Activated naive CD8-positive, alpha-beta T cell treated with anti-CD3 and anti-CD28 coated beads for 36 hours (primary cell): ENCODE data around the gene PTMS. TPM values are rescaled to one million over a fixed set of nuclear protein-coding genes. Genes with fewer than 3 reads are reported as not detected.
A peak's percentile ranks its signal among the peaks of the same experiment; 100 is the strongest.

Experiments used
- DNase-seq: peaks from one replicate; pipeline ENCODE4 v3.0.0; 2021
- H3K27ac Mint-ChIP-seq: one replicate; pipeline ENCODE4 v1.8.0; 2022; ENCODE audit warnings: mild to moderate bottlenecking, moderate library complexity, mixed read lengths
- H3K27me3 Mint-ChIP-seq: one replicate; pipeline ENCODE4 v1.8.0; 2022; ENCODE audit warnings: mild to moderate bottlenecking, mixed read lengths
- H3K36me3 Mint-ChIP-seq: one replicate; pipeline ENCODE4 v1.8.0; 2021; ENCODE audit warnings: mild to moderate bottlenecking, mixed read lengths
- H3K4me1 Mint-ChIP-seq: one replicate; pipeline ENCODE4 v1.8.0; 2021; ENCODE audit warnings: mixed read lengths
- H3K4me3 Mint-ChIP-seq: one replicate; pipeline ENCODE4 v1.8.0; 2022; ENCODE audit warnings: mild to moderate bottlenecking, moderate library complexity, mixed read lengths
- H3K9me3 Mint-ChIP-seq: one replicate; pipeline ENCODE4 v1.8.0; 2022; ENCODE audit warnings: mixed read lengths
- total RNA-seq, 2 experiments: library from RNA; stranded (reverse); gene quantifications; one replicate each; pipeline ENCODE4 v1.2.3, GENCODE V29; 2021

Gene PTMS
- total RNA-seq, 2 experiments from 2014 or later = 23.3 to 25.1 TPM

GRCh38 chr12:6764011-6764828 lies 1.9 kb upstream of the PTMS start:
- DNase-seq = peak; percentile 36
- Mint-ChIP-seq H3K36me3 (peaks cover 7% of the 10 kb centered on the region), H3K27me3 (peaks cover 69% of the 10 kb centered on the region), H3K9me3 (no peaks in the 10 kb centered on the region), H3K4me3 (peak overlapping the region; percentile 51), H3K4me1 (peaks cover 29% of the 10 kb centered on the region), H3K27ac (peak overlapping the region; percentile 53)

- no peak overlapping the region for H3K27ac Mint-ChIP-seq
- peaks cover 72% of the 10 kb centered on the region for H3K27me3 Mint-ChIP-seq
These were observed 1.0 kb upstream of the PTMS start for GRCh38 chr12:6765048-6765633.

GRCh38 chr12:6766651-6767349 lies 637 bp downstream of the PTMS start:
- H3K27me3 Mint-ChIP-seq = peaks cover 81% of the 10 kb centered on the region
- peaks cover 12% of the 10 kb centered on the region for H3K36me3 Mint-ChIP-seq
- H3K9me3 Mint-ChIP-seq = no peaks in the 10 kb centered on the region
- peak overlapping the region; percentile 85 for H3K4me3 Mint-ChIP-seq
- H3K27ac Mint-ChIP-seq = no peak overlapping the region
- peaks cover 39% of the 10 kb centered on the region for H3K4me1 Mint-ChIP-seq
- peak; percentile 66 for DNase-seq

More at GRCh38 chr12:6765048-6765633, 1.0 kb upstream of the PTMS start:
- H3K4me1 Mint-ChIP-seq = peaks cover 29% of the 10 kb centered on the region
- no peak for DNase-seq
- H3K9me3 Mint-ChIP-seq = no peaks in the 10 kb centered on the region
- peak overlapping the region; percentile 30 for H3K4me3 Mint-ChIP-seq
- peaks cover 10% of the 10 kb centered on the region for H3K36me3 Mint-ChIP-seq

GRCh38 chr12:6767353-6768319 lies 1.5 kb downstream of the PTMS start:
- Mint-ChIP-seq H3K4me3 (peak overlapping the region; percentile 85), H3K9me3 (no peaks in the 10 kb centered on the region), H3K4me1 (peaks cover 46% of the 10 kb centered on the region), H3K27me3 (peaks cover 78% of the 10 kb centered on the region), H3K27ac (no peak overlapping the region), H3K36me3 (peaks cover 12% of the 10 kb centered on the region)
- no peak for DNase-seq

GRCh38 chr12:6768437-6768914 lies 2.3 kb downstream of the PTMS start:
- Mint-ChIP-seq H3K27me3 (peaks cover 73% of the 10 kb centered on the region), H3K4me1 (peaks cover 53% of the 10 kb centered on the region), H3K9me3 (no peaks in the 10 kb centered on the region), H3K4me3 (no peak overlapping the region), H3K36me3 (peaks cover 15% of the 10 kb centered on the region), H3K27ac (no peak overlapping the region)
- no peak for DNase-seq

GRCh38 chr12:6768990-6769389 lies 2.8 kb downstream of the PTMS start:
- no peak for DNase-seq
- H3K27me3 Mint-ChIP-seq = peaks cover 68% of the 10 kb centered on the region
- no peak overlapping the region for H3K27ac Mint-ChIP-seq
- peaks cover 16% of the 10 kb centered on the region for H3K36me3 Mint-ChIP-seq
- no peak overlapping the region for H3K4me3 Mint-ChIP-seq
- no peaks in the 10 kb centered on the region for H3K9me3 Mint-ChIP-seq
- H3K4me1 Mint-ChIP-seq = peaks cover 54% of the 10 kb centered on the region

- peaks cover 68% of the 10 kb centered on the region for H3K27me3 Mint-ChIP-seq
- H3K4me3 Mint-ChIP-seq = peak overlapping the region; percentile 19
- peaks cover 54% of the 10 kb centered on the region for H3K4me1 Mint-ChIP-seq
- H3K27ac Mint-ChIP-seq = peak overlapping the region; percentile 19
- no peak for DNase-seq
- peaks cover 18% of the 10 kb centered on the region for H3K36me3 Mint-ChIP-seq
- no peaks in the 10 kb centered on the region for H3K9me3 Mint-ChIP-seq
These were observed 3.5 kb downstream of the PTMS start for GRCh38 chr12:6769666-6770065.

GRCh38 chr12:6770094-6770493 lies 3.9 kb downstream of the PTMS start:
- Mint-ChIP-seq H3K27me3 (peaks cover 66% of the 10 kb centered on the region), H3K4me3 (no peak overlapping the region), H3K4me1 (peaks cover 57% of the 10 kb centered on the region), H3K27ac (no peak overlapping the region), H3K36me3 (peaks cover 22% of the 10 kb centered on the region), H3K9me3 (no peaks in the 10 kb centered on the region)
- DNase-seq = no peak

- no peak for DNase-seq
- Mint-ChIP-seq H3K9me3 (no peaks in the 10 kb centered on the region), H3K27ac (no peak overlapping the region), H3K27me3 (peaks cover 63% of the 10 kb centered on the region), H3K4me3 (peak overlapping the region; percentile 12), H3K36me3 (peaks cover 27% of the 10 kb centered on the region), H3K4me1 (peaks cover 59% of the 10 kb centered on the region)
These were observed 4.4 kb downstream of the PTMS start for GRCh38 chr12:6770600-6770999.

GRCh38 chr12:6771091-6771495 lies 4.9 kb downstream of the PTMS start:
- no peak for DNase-seq
- peak overlapping the region; percentile 12 for H3K4me3 Mint-ChIP-seq
- peaks cover 61% of the 10 kb centered on the region for H3K4me1 Mint-ChIP-seq
- H3K9me3 Mint-ChIP-seq = no peaks in the 10 kb centered on the region
- H3K27ac Mint-ChIP-seq = no peak overlapping the region
- peaks cover 32% of the 10 kb centered on the region for H3K36me3 Mint-ChIP-seq
- peaks cover 62% of the 10 kb centered on the region for H3K27me3 Mint-ChIP-seq

- Mint-ChIP-seq H3K9me3 (no peaks in the 10 kb centered on the region), H3K4me1 (peaks cover 67% of the 10 kb centered on the region), H3K27ac (peak overlapping the region; percentile 86), H3K4me3 (peak overlapping the region; percentile 91), H3K36me3 (peaks cover 39% of the 10 kb centered on the region), H3K27me3 (peaks cover 69% of the 10 kb centered on the region)
- no peak for DNase-seq
These were observed 5.6 kb downstream of the PTMS start for GRCh38 chr12:6771509-6772330.

- DNase-seq = peak; percentile 77
- H3K27me3 Mint-ChIP-seq = peaks cover 65% of the 10 kb centered on the region
- H3K27ac Mint-ChIP-seq = peak within 1 kb of the TSS; percentile 86
- H3K4me1 Mint-ChIP-seq = peaks cover 64% of the 10 kb centered on the region
- peaks cover 42% of the 10 kb centered on the region for H3K36me3 Mint-ChIP-seq
- H3K4me3 Mint-ChIP-seq = peak within 1 kb of the TSS; percentile 91
- H3K9me3 Mint-ChIP-seq = no peaks in the 10 kb centered on the region
These were observed 6.2 kb downstream of the PTMS start, which contains the start of gene LAG3 for GRCh38 chr12:6772331-6772695. Gene LAG3, plus strand, starts transcription at chr12:6772520. Its CDS starts 333 bp downstream, at chr12:6772853.

GRCh38 chr12:6772726-6773589 lies 6.8 kb downstream of the PTMS start:
- Mint-ChIP-seq H3K36me3 (peaks cover 46% of the 10 kb centered on the region), H3K9me3 (no peaks in the 10 kb centered on the region), H3K4me3 (peak overlapping the region; percentile 91), H3K27ac (peak overlapping the region; percentile 86), H3K4me1 (peaks cover 66% of the 10 kb centered on the region), H3K27me3 (peaks cover 65% of the 10 kb centered on the region)
- no peak for DNase-seq
